T-helper 17 cell (primary cell): Measurements from ENCODE around the gene CLCNKB. TPM values are rescaled to one million over a fixed set of nuclear protein-coding genes. Genes with fewer than 3 reads are reported as not detected.
"Not testable (repeated sequence)": the region's sequence is repeated elsewhere in the genome, so short reads cannot be mapped to it uniquely, and the experiment has no call there.

ENCODE experiments used
- ATAC-seq: fragments of 150-1000 bp; cut with Tn5 transposase; 2 replicates; pipeline ENCODE4 v1.10.0; 2021; ENCODE audit warnings: mild to moderate bottlenecking, moderate library complexity
- DNase-seq, 3 donors: peaks; one replicate each; pipeline versions ENCODE4 v3.0.0 to v3.0.0-alpha.2; 2020 to 2021
- H3K9me3 ChIP-seq: one replicate; pipeline ENCODE4 v1.7.0; 2013; ENCODE audit warnings: low read length, mild to moderate bottlenecking; ENCODE audit not compliant: control insufficient read depth, poor library complexity, severe bottlenecking
- H3K27ac Mint-ChIP-seq: one replicate; pipeline ENCODE4 v1.8.0; 2022; ENCODE audit warnings: mild to moderate bottlenecking, moderate library complexity, mixed read lengths
- H3K27me3 Mint-ChIP-seq: one replicate; pipeline ENCODE4 v1.8.0; 2022; ENCODE audit warnings: mixed read lengths
- H3K36me3 Mint-ChIP-seq: one replicate; pipeline ENCODE4 v1.8.0; 2022; ENCODE audit warnings: low read depth, mixed read lengths
- H3K4me1 Mint-ChIP-seq: one replicate; pipeline ENCODE4 v1.8.0; 2022; ENCODE audit warnings: mild to moderate bottlenecking, mixed read lengths
- H3K4me3 Mint-ChIP-seq: one replicate; pipeline ENCODE4 v1.8.0; 2022; ENCODE audit warnings: mild to moderate bottlenecking, moderate library complexity, mixed read lengths
- total RNA-seq, 4 donors: library from RNA in 2 of 4; stranded (reverse) in 2 of 4; gene quantifications; one replicate each; pipeline ENCODE4 v1.2.3 and lab custom pipeline; 2022 to 2026

The CLCNKB gene
- total RNA-seq, result not detected
- 0 reads per million in 2 donors for total RNA-seq (lab: John Stamatoyannopoulos, UW)

DNA sequence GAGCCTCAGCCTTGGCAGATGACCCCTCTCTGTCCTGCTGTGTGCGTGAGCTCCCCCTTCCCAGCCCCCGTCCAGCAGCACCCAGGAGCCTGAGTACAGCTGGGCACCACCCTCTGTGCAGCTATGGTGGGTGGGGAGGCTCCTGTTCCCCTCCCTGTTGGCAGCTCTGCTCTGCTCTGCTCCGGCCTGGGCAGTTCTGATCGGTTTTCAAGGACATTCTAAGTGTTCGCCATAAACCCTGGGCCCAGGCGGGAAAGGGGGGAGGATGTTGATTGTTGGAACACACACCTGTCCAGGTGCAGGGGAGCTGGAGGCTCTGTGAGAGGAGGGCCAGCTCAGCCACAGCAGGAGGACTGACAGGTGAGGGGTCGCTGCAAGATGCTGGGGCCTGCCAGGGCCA lies at the start of gene CLCNKB:
Gene CLCNKB (plus strand): TSS at position 262 of the 400 bp plus-strand sequence. CDS start 711 bp downstream, outside the sequence.
- ATAC-seq (no peak), DNase-seq (no peak)
- Mint-ChIP-seq H3K36me3 (peaks cover 2% of the 10 kb centered on the region), H3K27ac (no peak within 1 kb of the TSS), H3K4me3 (no peak within 1 kb of the TSS), H3K4me1 (no peaks in the 10 kb centered on the region), H3K27me3 (peaks cover 31% of the 10 kb centered on the region)
- no peaks in the 10 kb centered on the region for H3K9me3 ChIP-seq

DNA sequence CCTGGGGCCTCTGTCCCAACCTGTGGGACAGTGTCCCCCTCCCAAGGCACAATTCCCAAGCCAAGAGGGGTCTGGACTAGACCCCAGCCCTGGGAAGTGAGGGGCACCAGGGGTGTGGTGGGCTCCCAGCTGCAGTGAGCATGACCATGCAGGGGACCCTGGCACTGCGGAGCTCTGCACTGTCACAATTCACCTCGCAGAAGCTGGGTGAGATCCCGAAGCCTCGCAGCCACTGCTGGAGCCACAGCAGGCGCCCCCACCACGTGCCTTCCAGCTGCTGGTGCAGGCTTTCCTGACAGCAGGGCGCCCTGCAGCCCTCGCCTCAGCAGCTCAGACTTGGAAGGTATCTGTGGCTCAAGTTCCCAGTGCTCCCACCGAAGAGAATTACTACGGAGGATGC lies 49.5 kb upstream of the CLCNKB start:
- peaks cover 3% of the 10 kb centered on the region for H3K36me3 Mint-ChIP-seq
- no peaks in the 10 kb centered on the region for H3K9me3 ChIP-seq
- DNase-seq (no peak), ATAC-seq (no peak)
- H3K4me3 Mint-ChIP-seq, result no peak overlapping the region
- H3K4me1 Mint-ChIP-seq, result no peaks in the 10 kb centered on the region
- no peak overlapping the region for H3K27ac Mint-ChIP-seq
- peaks cover 8% of the 10 kb centered on the region for H3K27me3 Mint-ChIP-seq

GRCh38 chr1:15994590-15995351 lies 48.8 kb upstream of the CLCNKB start:
- H3K36me3 Mint-ChIP-seq, result peaks cover 3% of the 10 kb centered on the region
- no peaks in the 10 kb centered on the region for H3K4me1 Mint-ChIP-seq
- peak in 1 of 3 donors; percentile 22 for DNase-seq
- peak; percentile 58 for ATAC-seq
- no peaks in the 10 kb centered on the region for H3K9me3 ChIP-seq
- H3K4me3 Mint-ChIP-seq, result no peak overlapping the region
- H3K27me3 Mint-ChIP-seq, result peaks cover 8% of the 10 kb centered on the region
- H3K27ac Mint-ChIP-seq, result no peak overlapping the region

GRCh38 chr1:15997076-15997585 lies 46.5 kb upstream of the CLCNKB start:
- no peak for ATAC-seq
- peaks cover 14% of the 10 kb centered on the region for H3K27me3 Mint-ChIP-seq

GRCh38 chr1:15997637-15998280 lies 45.8 kb upstream of the CLCNKB start:
- peaks cover 3% of the 10 kb centered on the region for H3K36me3 Mint-ChIP-seq
- no peak overlapping the region for H3K4me3 Mint-ChIP-seq
- peaks cover 14% of the 10 kb centered on the region for H3K27me3 Mint-ChIP-seq
- no peak for DNase-seq
- no peaks in the 10 kb centered on the region for H3K4me1 Mint-ChIP-seq
- no peaks in the 10 kb centered on the region for H3K9me3 ChIP-seq
- no peak for ATAC-seq
- peak overlapping the region; percentile 39 for H3K27ac Mint-ChIP-seq

More at GRCh38 chr1:15997076-15997585, 46.5 kb upstream of the CLCNKB start:
- no peaks in the 10 kb centered on the region for H3K4me1 Mint-ChIP-seq
- H3K9me3 ChIP-seq, result no peaks in the 10 kb centered on the region
- no peak overlapping the region for H3K4me3 Mint-ChIP-seq
- DNase-seq, result no peak
- H3K27ac Mint-ChIP-seq, result peak overlapping the region; percentile 39
- H3K36me3 Mint-ChIP-seq, result peaks cover 3% of the 10 kb centered on the region

GRCh38 chr1:15998929-15999328 lies 44.7 kb upstream of the CLCNKB start:
- no peak for DNase-seq
- H3K9me3 ChIP-seq, result no peaks in the 10 kb centered on the region
- Mint-ChIP-seq H3K27me3 (peaks cover 14% of the 10 kb centered on the region), H3K27ac (no peak overlapping the region), H3K36me3 (peaks cover 3% of the 10 kb centered on the region), H3K4me1 (no peaks in the 10 kb centered on the region), H3K4me3 (no peak overlapping the region)
- ATAC-seq, result no peak

DNA sequence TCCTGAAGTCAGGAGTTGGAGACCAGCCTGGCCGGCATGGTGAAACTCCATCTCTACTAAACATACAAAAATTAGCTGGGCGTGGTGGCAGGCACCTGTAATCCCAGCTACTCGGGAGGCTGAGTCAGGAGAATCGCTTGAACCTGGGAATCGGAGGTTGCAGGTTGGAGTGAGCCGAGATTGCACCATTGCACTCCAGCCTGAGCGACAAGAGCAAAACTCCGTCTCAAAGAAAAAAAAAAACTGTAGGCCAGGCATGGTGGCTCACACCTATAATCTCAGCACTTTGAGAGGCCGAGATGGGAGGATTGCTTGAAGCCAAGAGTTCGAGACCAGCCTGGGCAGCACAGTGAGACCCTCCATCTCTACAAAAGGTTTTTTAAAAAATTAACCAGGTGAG lies 42.3 kb upstream of the CLCNKB start:
- not testable (repeated sequence) for H3K27ac Mint-ChIP-seq, H3K4me1 Mint-ChIP-seq, H3K4me3 Mint-ChIP-seq, ATAC-seq, H3K36me3 Mint-ChIP-seq, H3K9me3 ChIP-seq, DNase-seq
- peaks cover 14% of the 10 kb centered on the region for H3K27me3 Mint-ChIP-seq

GRCh38 chr1:16005597-16005996 lies 38.0 kb upstream of the CLCNKB start:
- peaks cover 22% of the 10 kb centered on the region for H3K27me3 Mint-ChIP-seq
- H3K4me3 Mint-ChIP-seq, result no peak overlapping the region
- H3K9me3 ChIP-seq, result no peaks in the 10 kb centered on the region
- DNase-seq, result no peak
- H3K36me3 Mint-ChIP-seq, result no peaks in the 10 kb centered on the region
- H3K27ac Mint-ChIP-seq, result no peak overlapping the region
- ATAC-seq, result no peak
- peaks cover 3% of the 10 kb centered on the region for H3K4me1 Mint-ChIP-seq

- no peaks in the 10 kb centered on the region for H3K9me3 ChIP-seq
- H3K4me3 Mint-ChIP-seq, result no peak overlapping the region
- no peaks in the 10 kb centered on the region for H3K36me3 Mint-ChIP-seq
- DNase-seq, result no peak
- no peak overlapping the region for H3K27ac Mint-ChIP-seq
- peaks cover 3% of the 10 kb centered on the region for H3K4me1 Mint-ChIP-seq
- no peak for ATAC-seq
- peaks cover 23% of the 10 kb centered on the region for H3K27me3 Mint-ChIP-seq
Observed at GRCh38 chr1:16006010-16006409, 37.6 kb upstream of the CLCNKB start.

DNA sequence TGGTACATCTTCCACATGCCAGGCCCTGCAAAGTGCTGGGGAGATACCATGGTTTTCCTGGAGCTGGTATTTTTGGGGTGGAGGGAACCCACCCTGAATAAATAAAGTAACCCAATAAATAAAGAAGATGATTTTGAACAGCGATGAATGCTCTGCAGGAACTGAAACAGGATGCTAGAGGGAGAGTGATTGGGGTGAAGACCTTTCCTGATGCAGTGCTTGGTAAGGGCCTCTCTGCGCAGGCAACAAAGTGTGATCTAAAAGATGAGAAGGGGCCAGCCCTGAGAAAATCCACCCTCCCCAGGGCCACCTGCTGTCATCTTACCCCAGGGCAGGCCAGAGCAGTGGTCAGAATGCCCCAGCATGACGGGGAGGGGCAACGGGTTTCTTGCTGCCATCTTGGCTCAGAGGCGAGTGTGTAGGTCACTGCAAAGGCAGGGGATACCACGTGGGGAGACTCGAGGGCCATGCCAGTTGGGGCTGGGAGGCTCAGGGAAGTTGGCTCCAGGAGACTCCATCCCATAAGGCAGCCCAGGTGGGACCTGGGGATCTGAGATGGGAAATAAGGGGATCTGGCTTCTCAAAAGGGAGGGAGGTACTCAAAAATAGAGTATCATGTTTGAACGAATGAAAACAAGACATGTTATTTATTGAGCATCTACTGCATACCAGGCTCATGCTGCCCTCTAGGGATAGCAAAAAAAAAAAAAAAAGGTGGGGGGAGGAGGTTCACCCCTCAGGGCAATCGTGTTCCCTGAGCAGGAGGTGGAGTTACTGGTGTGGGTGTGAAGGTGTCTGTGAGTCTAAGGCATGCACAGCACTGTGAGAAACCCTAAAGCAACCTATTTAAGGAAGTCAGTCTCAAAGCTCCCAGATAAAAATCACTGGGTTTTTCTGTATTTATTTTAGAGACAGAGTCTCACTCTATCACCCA lies 36.8 kb upstream of the CLCNKB start:
- Mint-ChIP-seq H3K27ac (no peak overlapping the region), H3K36me3 (no peaks in the 10 kb centered on the region), H3K4me1 (peaks cover 3% of the 10 kb centered on the region), H3K4me3 (no peak overlapping the region), H3K27me3 (peaks cover 26% of the 10 kb centered on the region)
- ATAC-seq (no peak), DNase-seq (no peak)
- no peaks in the 10 kb centered on the region for H3K9me3 ChIP-seq

- no peaks in the 10 kb centered on the region for H3K9me3 ChIP-seq
- Mint-ChIP-seq H3K27me3 (peaks cover 34% of the 10 kb centered on the region), H3K36me3 (no peaks in the 10 kb centered on the region), H3K4me3 (no peak overlapping the region), H3K27ac (no peak overlapping the region), H3K4me1 (peaks cover 3% of the 10 kb centered on the region)
- DNase-seq (no peak), ATAC-seq (no peak)
Observed at GRCh38 chr1:16007671-16008341, 35.8 kb upstream of the CLCNKB start.

DNA sequence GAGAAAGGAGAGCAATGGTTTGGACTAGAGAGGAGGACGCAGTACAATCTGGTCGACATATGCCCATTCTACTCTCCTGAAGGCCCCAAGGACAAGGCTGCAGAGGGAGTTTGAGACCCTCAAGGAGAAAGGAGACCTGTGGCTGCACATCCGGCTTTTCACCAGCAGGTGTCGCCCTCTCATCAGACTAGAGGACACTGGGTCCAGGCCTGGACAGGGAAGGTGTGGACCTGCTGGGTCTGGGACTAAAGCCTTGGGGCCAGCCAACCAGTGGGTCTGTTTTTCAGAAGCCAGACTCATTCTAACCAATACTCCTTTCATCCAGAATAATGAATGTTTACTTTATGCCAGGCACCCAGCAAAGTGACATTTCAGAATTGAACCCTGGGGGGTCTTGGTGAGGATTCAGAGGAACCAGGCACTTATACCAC lies 34.5 kb upstream of the CLCNKB start:
- DNase-seq, result peak; percentile 48 to 62 (median 49)
- Mint-ChIP-seq H3K27me3 (peaks cover 42% of the 10 kb centered on the region), H3K4me1 (peaks cover 3% of the 10 kb centered on the region), H3K27ac (no peak overlapping the region), H3K4me3 (no peak overlapping the region), H3K36me3 (no peaks in the 10 kb centered on the region)
- no peaks in the 10 kb centered on the region for H3K9me3 ChIP-seq
- peak; percentile 67 for ATAC-seq
